GM12874 (cell line): ENCODE results near the gene KCNJ10.
A peak's percentile ranks its signal among the peaks of the same experiment; 100 is the strongest.

Experiments
- TF ChIP-seq, protein P1 (sequence below): IDR thresholded peaks from 2 replicates; pipeline ENCODE4 v1.5.1; 2011; ENCODE audit warnings: low read depth, mild to moderate bottlenecking, control low read depth, low read length, moderate library complexity; ENCODE audit not compliant: insufficient read depth

KCNJ10 gene

DNA sequence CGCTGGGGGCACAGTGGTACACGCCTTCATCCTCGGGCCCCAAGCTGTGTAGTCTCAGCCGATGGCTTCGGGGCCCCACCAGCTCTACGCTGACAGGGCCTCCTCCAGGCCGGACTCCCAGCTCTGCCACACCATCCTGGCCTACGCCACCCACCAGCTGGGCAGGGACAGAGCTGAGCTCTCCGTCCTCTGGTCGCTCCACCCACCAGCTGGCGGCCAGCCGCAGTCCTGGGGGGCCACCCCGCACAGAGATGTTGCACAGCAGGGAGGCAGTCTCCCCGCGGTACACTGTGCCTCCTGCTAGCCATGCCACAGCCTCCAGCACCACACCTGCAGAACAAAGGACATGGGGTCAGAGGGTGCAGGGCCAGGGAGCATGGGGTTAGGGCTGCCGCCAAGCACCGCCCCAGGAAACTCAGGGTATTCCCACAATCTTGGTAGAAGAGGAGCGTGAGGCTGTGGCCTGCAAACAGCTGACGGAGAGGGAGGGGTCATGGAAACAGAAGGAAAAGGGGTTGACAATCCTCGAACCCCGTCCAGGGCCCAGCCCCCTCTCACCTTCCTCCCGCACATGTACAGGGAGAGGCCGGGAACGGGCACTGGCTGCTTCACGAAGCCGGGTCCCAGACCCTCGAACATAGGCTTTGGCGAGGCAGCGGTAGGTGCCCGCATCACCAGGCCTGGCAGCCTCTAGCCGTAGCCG is 22.6 kb upstream of the KCNJ10 start:
- TF ChIP-seq, protein P1, sequence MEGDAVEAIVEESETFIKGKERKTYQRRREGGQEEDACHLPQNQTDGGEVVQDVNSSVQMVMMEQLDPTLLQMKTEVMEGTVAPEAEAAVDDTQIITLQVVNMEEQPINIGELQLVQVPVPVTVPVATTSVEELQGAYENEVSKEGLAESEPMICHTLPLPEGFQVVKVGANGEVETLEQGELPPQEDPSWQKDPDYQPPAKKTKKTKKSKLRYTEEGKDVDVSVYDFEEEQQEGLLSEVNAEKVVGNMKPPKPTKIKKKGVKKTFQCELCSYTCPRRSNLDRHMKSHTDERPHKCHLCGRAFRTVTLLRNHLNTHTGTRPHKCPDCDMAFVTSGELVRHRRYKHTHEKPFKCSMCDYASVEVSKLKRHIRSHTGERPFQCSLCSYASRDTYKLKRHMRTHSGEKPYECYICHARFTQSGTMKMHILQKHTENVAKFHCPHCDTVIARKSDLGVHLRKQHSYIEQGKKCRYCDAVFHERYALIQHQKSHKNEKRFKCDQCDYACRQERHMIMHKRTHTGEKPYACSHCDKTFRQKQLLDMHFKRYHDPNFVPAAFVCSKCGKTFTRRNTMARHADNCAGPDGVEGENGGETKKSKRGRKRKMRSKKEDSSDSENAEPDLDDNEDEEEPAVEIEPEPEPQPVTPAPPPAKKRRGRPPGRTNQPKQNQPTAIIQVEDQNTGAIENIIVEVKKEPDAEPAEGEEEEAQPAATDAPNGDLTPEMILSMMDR: no peak

DNA sequence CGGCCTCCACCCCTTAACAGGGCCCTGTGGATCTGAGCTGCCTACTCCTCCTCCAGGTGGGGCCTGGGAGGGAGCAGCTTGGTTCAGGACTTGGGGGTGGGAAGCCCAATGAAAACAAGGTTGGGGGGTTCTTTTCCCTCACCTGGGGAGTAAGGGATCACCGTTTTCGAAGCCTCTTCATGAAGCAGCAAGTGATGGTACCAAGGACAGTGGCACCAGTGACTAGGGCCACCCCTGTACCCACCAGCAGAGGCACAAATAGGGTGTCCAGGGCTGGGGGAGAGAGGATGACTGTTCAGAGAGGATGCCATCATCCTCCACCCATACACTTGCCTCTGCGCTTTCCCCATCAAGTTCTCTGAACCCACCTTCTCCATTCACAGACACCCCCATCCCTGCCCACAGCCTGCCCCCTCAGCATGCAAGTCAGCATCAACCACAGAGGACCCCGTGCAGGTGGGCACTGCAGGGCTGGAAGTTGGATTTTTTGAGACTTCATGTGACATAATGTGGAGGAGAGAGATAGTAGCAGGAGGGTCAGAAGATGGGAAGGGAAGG is 21.8 kb upstream of the KCNJ10 start:
- TF ChIP-seq, protein P1: no peak

DNA sequence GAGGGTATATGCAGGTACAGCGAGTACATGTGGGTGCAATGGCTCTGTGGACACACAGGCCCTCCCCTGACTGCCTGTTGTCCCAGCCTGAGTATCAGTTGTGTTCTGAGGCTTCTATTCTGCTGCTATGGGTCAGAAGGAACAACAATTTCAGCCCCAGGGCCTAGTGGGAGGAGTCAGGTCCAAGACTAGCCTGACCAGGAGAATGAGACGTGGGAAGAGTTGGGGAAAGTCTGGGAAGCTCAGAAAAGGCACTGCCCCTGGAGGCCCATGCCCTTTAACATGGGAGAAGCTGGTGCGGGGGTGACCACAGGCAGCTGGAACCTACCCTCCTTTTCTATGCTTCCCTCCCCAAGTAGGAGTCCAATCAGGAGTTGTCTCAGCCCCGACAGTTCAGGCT is 20.8 kb upstream of the KCNJ10 start:
- TF ChIP-seq, protein P1: no peak

DNA sequence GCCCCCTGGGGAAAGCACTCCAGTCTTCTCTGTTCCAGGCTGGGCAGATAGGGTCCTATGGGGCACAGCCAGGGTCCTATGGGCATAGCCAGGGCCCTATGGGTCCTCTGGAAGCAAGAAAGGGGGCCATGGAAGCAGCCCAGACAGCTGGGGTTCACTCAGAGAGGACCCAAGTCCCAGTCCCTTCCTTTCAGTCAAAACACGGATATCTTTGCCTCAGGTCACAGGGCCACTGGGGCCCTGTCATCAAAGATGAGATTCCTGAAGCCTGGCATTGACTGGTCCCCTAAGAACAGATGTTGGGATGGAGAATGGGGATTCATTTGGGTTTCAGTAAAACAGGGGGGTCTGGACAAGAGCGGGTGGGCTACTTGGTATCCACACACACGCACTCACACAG is 19.9 kb upstream of the KCNJ10 start:
- TF ChIP-seq, protein P1: no peak

DNA sequence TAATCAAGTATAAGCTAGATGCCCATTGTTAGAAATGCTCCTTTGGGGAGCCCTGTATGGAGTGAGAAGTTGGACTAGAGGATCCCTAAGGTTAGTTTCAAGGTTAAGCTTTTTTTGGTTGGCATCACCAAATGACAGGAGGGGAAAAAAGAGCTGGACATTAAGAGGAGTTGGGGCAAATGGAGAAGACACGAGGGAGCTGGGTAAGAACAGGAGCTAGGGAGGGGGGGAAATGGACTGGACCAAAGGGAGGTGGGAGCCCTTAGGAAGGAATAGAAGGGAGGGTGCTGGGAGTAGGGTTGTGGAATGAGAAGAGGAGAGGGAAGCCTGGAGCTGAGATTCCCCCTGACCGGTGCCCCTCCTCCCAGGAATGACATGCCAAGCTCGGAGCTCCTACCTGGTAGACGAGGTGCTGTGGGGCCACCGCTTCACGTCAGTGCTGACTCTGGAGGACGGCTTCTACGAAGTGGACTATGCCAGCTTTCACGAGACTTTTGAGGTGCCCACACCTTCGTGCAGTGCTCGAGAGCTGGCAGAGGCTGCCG is 17.2 kb upstream of the KCNJ10 start:
- TF ChIP-seq, protein P1: no peak

DNA sequence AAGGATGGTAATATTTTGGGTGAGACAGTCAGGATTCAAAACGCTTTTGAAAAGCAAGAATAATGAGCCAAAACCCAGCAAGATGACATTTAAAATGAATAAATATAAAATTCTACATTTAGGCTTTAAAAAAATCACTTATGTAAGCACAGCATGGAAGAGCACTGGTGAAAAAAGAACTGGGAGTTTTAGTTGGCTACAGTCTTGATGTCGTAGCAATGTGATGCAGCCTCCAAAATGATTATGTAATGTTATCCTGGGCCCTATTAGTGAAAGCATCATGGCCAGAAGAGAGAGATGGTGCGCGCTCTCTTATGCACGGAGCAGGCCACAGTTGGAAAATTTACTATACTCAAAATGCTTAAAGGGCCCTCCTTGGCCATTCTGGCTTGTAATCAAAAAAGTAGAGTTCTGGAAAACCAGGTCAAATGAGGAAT is 16.5 kb upstream of the KCNJ10 start:
- TF ChIP-seq, protein P1: no peak

DNA sequence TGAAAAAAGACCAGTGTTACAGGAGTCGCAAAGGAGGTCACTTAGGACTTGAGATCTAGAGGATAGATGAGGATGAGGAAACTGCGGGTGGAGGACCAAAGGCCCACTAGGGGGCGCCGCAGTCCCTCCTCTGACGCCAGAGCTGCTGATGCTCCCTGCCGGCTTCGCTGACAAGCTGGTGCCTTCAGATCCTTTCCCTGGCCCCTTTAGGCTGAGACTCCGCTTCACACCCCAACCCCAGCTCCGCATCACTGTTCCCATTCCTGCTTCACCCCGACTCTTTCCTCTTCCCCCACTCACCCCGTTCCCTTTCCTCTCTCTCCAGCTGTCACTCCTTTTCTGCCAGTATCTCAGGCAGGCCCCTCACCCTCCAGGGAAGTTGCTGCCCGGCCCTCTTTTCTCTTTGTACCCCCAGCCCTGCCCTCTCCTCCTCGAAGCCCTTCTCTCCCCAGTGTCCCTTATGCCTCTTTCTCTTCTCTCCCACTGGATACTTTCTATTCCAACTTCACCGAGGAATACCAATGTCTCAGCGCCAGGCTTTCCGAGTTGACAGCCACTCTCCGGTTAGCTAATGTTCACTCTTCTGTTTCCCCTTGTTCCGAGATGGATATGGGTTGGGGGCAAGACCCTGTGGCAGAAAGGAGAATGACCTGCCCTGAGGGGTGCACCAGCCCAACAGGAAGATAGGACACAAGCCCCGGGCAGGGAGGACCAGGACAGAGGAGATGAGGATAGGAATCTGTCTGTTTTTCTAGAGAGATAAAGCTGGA is 15.9 kb upstream of the KCNJ10 start:
- TF ChIP-seq, protein P1: peak; percentile 96
